ENCODE measurements around the gene PARD3B. TPM values are rescaled to one million over a fixed set of nuclear protein-coding genes. Genes with fewer than 3 reads are reported as not detected.

The PARD3B gene
- total and polyA plus RNA-seq, 8 donors: 18.5 to 24.6 (median 21.1) TPM

- Histone ChIP-seq H3K27ac (no peak overlapping the region), H3K9me3 (no peaks in the 10 kb centered on the region), H3K27me3 (no peaks in the 10 kb centered on the region), H3K36me3 (peaks cover 0 to 5% of the 10 kb centered on the region in 2 donors), H3K4me3 (no peak overlapping the region), H3K4me1 (no peaks in the 10 kb centered on the region)
- intact Hi-C loops (cut with DNase I): no loop called here
- ATAC-seq (no peak), DNase-seq (no peak)
- TF ChIP-seq, protein P1, sequence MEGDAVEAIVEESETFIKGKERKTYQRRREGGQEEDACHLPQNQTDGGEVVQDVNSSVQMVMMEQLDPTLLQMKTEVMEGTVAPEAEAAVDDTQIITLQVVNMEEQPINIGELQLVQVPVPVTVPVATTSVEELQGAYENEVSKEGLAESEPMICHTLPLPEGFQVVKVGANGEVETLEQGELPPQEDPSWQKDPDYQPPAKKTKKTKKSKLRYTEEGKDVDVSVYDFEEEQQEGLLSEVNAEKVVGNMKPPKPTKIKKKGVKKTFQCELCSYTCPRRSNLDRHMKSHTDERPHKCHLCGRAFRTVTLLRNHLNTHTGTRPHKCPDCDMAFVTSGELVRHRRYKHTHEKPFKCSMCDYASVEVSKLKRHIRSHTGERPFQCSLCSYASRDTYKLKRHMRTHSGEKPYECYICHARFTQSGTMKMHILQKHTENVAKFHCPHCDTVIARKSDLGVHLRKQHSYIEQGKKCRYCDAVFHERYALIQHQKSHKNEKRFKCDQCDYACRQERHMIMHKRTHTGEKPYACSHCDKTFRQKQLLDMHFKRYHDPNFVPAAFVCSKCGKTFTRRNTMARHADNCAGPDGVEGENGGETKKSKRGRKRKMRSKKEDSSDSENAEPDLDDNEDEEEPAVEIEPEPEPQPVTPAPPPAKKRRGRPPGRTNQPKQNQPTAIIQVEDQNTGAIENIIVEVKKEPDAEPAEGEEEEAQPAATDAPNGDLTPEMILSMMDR (IDR thresholded peaks at IDR 0.05): no peak
These were observed 585.0 kb downstream of the PARD3B start for GRCh38 chr2:205130111-205130829.

GRCh38 chr2:205133544-205133943 lies 588.3 kb downstream of the PARD3B start:
- DNase-seq (peak in 1 of 4 donors; percentile 18), ATAC-seq (no peak)

GRCh38 chr2:205138735-205139134 lies 593.5 kb downstream of the PARD3B start:
- TF ChIP-seq, protein P1 (IDR thresholded peaks at IDR 0.05): no peak
- Histone ChIP-seq H3K9me3 (no peaks in the 10 kb centered on the region), H3K27ac (no peak overlapping the region), H3K27me3 (no peaks in the 10 kb centered on the region), H3K4me1 (no peaks in the 10 kb centered on the region), H3K36me3 (no peaks in the 10 kb centered on the region), H3K4me3 (no peak overlapping the region)
- no peak for DNase-seq
- ATAC-seq: no peak
- intact Hi-C loops (cut with DNase I): no loop called here

More at GRCh38 chr2:205133544-205133943, 588.3 kb downstream of the PARD3B start:
- Histone ChIP-seq H3K9me3 (no peaks in the 10 kb centered on the region), H3K4me1 (no peaks in the 10 kb centered on the region), H3K4me3 (no peak overlapping the region), H3K27me3 (no peaks in the 10 kb centered on the region), H3K36me3 (no peaks in the 10 kb centered on the region), H3K27ac (no peak overlapping the region)
- TF ChIP-seq, protein P1 (IDR thresholded peaks at IDR 0.05): no peak
- intact Hi-C loops (cut with DNase I): no loop called here

DNA sequence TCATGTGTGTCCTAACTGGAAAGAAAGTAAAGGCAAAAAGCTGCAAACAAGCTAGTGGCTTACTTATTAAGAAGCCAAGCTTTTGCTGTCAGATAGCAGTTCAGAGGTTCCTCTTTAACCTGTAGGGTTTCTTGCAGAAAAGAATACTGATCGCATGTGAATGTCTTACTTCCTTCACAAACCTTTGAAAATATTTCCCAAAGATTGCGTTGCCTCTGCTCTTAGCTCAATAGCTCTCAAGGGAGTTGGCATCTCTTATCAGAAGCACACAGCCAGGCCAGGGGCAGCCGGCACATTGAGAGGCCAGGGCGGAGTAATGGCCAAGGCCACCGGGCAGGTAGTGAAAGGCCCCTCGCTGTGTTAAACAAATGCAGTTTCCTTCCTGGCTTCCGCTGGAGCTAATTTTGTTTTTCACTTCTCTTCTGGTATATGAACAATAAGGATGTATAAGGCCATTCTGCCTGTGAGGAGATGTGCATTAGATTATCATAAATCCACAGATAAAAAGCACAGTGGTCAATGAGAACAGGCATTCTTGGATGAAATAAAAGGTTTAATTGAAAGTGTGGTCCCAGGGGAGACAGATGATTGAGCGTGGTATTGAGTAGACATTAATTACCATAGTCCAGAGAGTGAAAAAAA lies 594.7 kb downstream of the PARD3B start:
- DNase-seq: peak in 3 of 4 donors; percentile 37 to 80 (median 63)

DNA sequence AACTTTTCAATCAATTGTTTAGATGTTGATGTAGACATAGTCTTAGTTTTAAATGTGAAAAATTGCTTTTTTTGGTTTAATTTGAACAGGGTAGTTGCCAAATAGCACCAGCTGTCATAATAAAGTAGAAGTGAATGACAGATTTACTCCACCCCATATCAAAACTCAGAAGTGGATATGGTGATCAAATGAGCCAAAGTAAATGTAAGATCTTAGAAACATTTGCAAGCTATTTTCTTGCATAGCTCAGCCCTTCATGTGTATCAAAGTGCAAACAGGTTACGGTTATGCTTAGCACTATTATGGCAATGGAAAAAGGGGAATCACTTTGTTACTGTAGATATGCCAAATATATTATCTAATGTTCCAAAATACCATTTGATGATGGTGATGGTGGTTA lies 596.1 kb downstream of the PARD3B start:
- Histone ChIP-seq H3K4me3 (no peak overlapping the region), H3K27ac (no peak overlapping the region), H3K36me3 (no peaks in the 10 kb centered on the region), H3K9me3 (no peaks in the 10 kb centered on the region), H3K4me1 (no peaks in the 10 kb centered on the region), H3K27me3 (no peaks in the 10 kb centered on the region)
- TF ChIP-seq, protein P1 (IDR thresholded peaks at IDR 0.05): no peak
- no peak for DNase-seq
- no peak for ATAC-seq
- intact Hi-C loops (cut with DNase I): no loop called here

More for the DNA sequence above, 594.7 kb downstream of the PARD3B start:
- Histone ChIP-seq H3K36me3 (no peaks in the 10 kb centered on the region), H3K4me1 (no peaks in the 10 kb centered on the region), H3K27ac (peak overlapping the region in 1 of 2 donors; percentile 9), H3K4me3 (no peak overlapping the region), H3K9me3 (no peaks in the 10 kb centered on the region), H3K27me3 (no peaks in the 10 kb centered on the region)
- intact Hi-C loops (cut with DNase I): no loop called here
- TF ChIP-seq, protein P1 (IDR thresholded peaks at IDR 0.05): no peak
- peak; percentile 98 for ATAC-seq
